Measurements from ENCODE around the gene PATJ.

- TF ChIP-seq EZH2 (IDR thresholded peaks at IDR 0.05; ENCODE audit: low read length) = no peak
- TF ChIP-seq, protein P1, sequence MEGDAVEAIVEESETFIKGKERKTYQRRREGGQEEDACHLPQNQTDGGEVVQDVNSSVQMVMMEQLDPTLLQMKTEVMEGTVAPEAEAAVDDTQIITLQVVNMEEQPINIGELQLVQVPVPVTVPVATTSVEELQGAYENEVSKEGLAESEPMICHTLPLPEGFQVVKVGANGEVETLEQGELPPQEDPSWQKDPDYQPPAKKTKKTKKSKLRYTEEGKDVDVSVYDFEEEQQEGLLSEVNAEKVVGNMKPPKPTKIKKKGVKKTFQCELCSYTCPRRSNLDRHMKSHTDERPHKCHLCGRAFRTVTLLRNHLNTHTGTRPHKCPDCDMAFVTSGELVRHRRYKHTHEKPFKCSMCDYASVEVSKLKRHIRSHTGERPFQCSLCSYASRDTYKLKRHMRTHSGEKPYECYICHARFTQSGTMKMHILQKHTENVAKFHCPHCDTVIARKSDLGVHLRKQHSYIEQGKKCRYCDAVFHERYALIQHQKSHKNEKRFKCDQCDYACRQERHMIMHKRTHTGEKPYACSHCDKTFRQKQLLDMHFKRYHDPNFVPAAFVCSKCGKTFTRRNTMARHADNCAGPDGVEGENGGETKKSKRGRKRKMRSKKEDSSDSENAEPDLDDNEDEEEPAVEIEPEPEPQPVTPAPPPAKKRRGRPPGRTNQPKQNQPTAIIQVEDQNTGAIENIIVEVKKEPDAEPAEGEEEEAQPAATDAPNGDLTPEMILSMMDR (optimal IDR thresholded peaks at IDR 0.05 in 1 of 3, IDR thresholded peaks at IDR 0.05 in 1 of 3, conservative IDR thresholded peaks at IDR 0.05 in 1 of 3; ENCODE audit: extremely low read depth in 1 of 3, insufficient read depth in 2 of 3, low read length in 3 of 3) = peak in 2 of 3 experiments; percentile 24 to 30
Measured at GRCh38 chr1:61950418-61950817, 208.1 kb downstream of the PATJ start.

Measured in keratinocyte (primary cell).